HG03135 (cell line): Measurements from ENCODE around the gene KCNG4.
"Not testable (repeated sequence)": the region's sequence is repeated elsewhere in the genome, so short reads cannot be mapped to it uniquely, and the experiment has no call there.

Source experiments
- ATAC-seq: cut with Tn5 transposase; IDR thresholded peaks from one replicate; pipeline ENCODE4 v1.9.1; 2021; ENCODE audit warnings: mild to moderate bottlenecking, moderate library complexity; ENCODE audit not compliant: unreplicated experiment

The KCNG4 gene

DNA sequence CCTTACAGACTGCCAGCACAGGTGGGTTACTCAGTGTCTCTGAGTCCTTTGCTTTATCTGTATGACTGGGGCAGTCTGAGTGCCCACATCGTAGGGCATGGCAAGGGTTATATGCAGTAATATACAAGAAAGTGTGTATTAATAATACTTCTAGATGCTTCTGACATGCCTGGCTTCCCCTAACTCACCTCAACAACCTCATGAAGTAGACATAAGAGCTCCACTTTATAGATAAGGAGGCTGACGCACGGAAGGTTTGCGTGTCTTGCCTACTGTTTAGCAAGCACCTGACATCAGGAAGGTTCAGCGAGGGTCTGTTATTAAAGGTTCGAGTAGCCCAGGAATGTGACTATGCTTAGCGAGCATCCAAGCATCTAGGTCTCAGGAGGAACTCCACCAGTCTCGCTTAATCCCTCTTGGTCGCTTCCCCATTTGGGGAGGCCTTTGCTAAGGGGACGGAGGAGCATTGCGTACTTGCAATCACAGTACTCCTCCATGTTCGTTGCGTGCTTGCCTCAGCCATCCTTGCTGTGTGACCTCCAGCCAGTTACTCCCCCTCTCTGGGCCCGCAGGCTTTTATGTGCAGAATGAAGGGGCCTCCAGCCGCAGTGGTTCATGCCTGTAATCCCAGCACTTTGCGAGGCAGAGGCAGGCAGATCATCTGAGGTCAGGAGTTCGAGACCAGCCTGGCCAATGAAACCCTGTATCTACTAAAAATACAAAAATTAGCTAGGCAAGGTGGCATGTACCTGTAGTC lies 1.6 kb downstream of the KCNG4 start:
- ATAC-seq: no peak

DNA sequence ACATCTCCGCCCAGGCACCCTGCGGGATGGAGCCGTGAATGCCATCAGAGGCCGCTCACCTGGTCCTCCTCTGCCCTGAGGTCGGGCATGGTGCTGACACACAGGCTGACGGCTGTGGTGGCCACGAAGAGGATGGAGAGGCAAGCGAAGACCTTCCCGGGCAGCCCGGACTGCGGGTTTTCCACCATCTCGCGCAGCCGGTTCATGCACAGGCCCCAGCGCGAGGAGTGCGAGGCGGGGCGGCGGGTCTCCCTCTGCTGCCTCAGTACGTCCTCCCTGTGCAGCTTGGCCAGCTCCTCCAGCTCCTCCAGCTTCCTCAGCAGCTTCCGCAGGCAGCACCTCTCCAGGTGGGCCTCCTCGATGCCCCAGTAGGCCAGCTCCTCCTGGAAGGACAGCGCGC lies 3.1 kb downstream of the KCNG4 start:
- ATAC-seq: no peak

DNA sequence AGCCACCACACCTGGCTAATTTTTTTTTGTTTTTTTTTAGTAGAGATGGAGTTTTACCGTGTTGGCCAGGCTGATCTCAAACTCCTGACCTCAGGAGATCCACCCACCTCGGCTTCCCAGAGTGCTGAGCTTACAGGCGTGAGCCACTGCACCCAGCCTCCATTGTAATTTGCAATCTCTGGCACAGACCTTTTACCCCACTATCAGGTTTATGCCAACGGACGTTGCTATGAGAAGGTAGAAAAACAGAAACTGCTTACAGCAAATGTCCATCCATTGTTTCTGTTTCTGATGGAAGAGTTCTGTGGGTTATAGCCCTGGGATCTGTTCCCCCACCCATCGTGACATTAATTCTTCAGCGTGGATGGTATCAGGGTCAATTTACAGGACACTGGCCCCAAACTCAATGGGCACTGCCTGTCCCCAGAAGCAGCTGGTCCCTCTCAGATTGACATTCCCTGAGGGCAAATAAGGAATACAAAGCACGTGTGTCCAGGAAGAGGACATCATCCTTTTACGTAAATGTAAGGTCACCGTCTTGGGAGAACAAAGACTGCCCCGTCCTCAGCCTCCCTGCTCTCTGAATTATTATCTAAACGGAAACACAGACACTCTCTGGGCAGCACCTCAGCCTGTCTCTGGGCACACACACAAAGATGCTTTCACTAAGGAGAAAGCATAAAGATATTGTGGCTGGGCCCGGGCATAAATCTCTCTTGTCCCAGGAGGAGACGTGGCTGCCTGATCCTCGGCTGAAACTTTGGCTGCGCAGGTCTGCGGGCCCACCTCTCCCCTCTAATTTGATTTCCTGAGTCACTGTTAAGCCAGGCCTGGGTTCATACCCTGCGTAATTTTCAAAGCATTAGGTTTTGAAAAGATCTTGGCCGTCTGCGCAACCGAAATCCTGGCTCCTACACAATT lies 5.2 kb downstream of the KCNG4 start:
- ATAC-seq: no peak

DNA sequence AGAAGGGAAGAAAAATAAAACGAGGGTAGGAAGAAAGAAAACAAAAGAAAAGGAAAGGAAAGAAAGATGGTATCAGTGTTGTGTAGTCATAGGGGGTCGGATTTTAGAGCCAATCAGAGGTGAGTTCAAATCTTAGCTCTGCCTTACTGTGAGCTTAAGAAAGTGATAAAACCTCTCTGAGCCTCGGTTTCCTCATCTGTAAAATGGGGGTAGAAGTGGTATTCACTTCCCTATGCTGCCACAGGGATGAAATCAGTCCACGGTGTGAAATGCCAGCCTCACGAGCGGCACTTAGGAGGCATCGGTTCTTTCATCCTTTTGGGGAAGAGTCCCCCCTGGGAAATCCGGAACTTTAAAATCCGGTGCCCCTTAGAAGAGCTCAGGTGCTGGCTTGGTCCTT lies 6.1 kb downstream of the KCNG4 start:
- no peak for ATAC-seq

DNA sequence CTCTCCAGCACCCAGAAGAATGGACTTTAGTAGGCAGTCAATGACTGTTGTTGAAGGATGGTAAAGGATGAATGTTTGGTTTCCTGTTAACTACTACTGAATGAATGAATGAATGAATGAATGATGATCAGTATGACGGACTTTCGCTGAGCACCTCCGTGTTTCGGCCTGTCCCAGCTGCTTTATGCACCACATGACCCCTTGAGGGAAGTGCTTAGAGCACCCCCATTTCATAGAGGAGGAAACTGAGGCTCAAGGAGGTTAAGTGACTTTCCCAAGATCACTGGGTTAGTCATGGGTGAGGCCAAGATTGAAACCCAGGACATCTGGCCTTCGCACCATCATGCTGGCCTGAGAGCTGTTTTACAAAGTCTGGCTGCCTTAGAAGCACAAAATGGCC lies 6.8 kb downstream of the KCNG4 start:
- ATAC-seq: no peak

DNA sequence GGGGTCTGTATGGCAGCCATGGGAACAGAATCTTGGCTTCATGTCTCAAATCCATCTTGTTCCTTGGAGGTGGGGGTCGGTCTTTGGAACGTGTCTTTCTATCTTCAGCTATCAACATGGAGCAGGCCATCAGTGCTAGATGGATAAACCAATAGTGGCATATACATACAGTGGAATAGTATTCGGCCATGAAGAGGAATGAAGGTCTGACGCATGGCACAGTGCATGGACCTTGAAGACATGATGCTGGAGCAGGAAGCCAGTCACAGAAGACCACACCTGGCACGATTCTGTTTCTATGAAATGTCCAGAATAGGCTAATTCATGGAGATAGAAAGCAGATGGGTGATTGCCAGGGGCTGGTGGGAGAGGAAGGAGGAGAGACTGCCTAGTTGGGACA lies 7.8 kb downstream of the KCNG4 start:
- ATAC-seq: no peak

DNA sequence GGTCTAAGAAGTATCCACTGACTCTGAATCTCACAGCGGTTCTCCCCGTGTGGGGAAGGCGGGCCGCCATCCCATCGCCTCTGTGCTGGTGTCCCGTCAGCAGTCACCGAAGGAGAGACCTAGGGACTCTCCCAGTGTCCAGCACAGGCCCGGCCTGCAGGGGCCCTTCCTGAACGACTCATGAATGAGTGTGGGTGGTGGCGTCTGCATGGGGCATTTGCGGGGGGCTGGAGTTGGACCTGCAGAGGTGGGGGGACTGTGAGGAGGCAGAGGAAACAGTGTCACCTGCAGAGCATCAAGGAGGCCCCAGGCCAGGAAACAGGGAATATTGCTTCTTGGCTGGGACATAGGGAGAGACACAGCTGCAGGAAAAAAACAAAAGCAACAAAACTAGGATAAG lies 10.3 kb downstream of the KCNG4 start:
- ATAC-seq: no peak

DNA sequence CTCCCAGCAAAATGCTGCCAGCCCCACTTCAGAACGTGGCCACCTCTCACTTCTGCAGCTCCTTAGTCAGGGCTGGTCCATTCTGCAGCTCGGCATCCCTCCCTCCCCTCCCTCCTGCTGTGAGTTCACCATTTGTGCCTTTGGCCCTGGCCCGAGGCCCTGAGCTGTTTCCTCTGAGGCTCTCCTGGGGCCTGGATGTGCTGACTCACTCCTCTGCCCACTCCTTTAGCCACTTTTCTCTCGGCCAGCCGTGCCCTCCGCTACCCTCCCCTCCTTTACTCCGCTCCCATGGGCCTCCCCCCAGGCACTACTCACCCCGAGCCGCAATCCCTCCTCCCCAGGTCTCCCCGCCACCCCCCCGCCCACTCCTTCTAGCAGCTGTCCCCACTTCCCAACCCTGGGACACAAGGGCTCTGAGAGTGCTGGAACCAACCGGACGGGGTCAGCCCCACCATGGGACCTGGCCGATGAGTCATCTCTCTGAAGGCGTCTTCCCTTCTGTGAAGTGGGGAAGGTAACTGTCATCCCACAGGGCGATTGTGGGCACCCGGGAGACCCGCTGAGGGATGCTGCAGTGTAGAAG lies 11.5 kb downstream of the KCNG4 start:
- ATAC-seq: no peak

DNA sequence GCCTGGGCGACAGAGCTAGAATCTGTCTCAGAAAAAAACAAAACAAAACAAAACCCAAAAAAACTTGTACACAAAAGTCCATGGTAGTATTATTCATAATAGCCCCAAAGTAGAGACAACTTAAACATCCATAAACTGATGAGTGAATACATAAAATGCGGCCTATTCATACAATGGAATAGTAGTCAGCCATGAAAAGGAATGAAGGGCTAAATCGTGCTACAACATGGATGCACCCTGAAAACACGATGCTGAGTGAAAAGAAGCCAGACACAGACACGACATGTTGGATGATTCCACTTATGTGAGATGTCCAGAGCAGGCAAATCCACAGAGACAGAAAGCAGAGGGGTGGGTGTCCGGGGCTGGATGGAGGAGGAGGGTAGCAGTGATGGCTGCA lies 12.3 kb downstream of the KCNG4 start:
- ATAC-seq: no peak

DNA sequence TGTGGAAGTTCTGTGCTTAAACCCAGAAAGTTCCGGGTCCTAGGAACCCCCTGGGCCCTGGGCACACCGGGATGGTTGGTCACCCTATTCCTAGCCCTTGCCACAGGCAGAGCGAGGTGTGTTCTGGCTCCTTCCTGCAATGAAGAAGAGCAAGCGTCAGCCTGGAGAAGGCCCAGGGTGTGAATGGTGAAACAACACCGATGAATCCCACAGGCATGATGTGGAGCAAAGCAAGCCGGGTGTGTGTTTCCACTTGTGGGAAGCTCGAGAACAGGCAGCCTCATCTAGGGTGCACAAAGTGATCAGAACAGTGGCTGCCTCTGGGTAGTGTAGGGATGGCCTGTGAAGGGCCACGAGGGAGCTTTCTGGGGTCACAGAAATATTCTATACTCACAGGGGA lies 13.8 kb downstream of the KCNG4 start:
- no peak for ATAC-seq

DNA sequence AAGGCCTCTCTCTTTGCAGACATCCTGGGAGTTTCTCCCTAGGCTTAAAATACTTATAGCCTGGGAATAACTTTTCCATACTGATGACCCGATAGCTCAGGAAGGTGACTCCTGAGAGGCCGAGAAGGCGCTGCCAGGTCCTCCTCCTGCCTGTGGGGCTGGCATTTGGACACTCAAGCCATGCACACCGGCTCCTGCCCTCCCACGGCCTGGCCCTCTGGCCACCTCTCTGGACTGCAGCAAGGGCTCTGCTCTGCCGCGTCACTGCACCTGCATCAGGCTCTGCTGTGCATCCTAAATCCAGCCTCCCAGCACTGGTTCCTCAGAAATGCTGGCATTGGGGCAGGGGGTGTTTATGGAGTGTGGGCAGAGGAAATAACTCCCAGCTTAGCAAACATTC lies 14.2 kb downstream of the KCNG4 start:
- no peak for ATAC-seq

DNA sequence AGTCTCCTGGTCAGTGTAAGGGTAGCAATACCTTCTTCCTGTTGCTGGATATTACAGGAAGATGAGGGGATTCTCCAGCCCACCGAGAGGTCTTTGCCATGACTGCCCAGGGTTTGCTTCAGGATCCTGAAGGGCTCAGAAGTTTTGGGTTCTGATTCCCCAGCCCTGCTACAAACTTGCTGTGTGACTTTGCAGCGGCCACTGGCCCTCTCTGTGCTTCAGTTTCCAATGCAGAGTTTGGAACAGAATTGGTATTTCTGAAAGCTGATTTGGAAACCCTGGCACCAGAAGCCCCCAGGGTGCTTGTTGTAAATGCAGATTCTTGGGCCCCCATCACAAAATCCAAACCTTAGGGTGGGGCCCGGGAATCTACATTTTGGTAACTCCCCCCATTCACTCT lies 14.7 kb downstream of the KCNG4 start:
- no peak for ATAC-seq

DNA sequence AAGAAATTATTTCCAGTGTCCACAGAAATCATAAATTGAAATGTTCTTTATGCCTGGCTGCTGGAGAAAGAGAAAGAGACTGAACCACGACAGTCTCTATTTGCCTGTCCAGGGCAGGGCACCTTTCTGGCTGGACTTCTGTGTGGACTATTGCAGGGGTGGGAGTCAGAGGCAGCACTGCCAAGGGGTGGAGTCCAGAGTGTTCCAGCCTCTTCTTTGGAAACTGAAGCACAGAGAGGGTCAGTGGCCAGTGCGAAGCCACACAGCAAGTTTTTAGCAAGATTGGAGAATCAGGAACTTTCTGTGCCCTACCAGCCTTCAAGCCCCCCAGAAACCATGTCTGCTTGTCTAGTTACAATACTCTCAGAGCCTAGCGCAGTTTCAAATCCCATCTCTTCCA lies 15.3 kb downstream of the KCNG4 start:
- no peak for ATAC-seq

DNA sequence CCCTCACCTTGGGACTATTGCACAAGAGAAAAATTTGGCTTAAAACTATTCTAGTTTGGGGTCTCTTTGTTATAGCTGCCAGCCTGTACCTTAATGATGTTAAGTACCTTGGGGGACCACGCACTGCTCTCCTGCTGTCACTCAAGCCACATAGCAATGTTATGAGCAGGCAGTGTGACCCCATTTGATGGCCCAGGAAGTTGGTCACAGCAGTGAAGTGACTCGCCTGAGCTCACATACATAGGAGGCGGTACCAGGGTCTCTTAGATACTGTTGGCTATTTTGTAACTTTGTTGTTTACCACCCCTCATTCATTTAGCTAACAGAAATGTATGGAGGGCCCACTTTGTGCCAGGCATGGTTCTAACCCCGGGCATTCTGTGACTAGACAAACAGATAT lies 16.4 kb downstream of the KCNG4 start:
- ATAC-seq: no peak

DNA sequence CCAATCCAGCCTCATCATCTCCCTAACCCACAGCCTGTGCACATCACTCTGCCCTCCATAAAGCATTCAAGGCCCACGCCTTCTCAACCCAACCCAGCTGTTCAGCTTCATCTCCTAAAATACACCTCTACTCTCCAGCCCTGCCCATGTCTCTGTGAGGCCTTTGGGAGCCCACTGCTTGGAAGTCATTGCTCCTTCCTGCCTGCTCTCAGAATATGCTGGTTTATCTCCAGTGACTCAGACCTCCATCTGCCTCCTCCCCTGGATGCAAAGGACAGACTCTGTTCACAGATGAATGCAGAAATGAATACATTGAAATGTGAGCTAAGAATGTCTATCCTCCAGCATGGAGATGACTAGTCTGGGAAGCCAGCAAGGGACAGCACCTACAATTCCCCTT lies 19.0 kb downstream of the KCNG4 start:
- ATAC-seq: no peak

DNA sequence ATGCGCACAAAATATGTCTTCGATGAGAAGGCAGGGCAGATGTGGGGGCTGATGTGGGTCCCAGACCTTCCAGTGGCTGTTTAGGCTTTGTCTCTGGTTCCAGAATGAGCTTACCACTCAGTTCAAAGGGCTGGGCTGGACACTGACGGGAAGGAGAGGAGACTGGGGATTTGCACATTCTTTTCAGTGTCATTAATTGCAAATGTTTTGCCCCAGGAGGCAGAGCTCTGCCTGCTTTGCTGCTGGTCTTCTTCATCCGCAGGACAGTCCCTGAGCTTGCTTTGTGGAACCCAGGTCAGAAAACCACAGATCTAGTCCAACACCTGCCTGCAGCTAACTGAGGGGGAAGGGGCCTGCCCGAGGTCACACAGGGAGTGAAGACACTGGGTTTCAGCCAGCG lies 20.9 kb downstream of the KCNG4 start:
- no peak for ATAC-seq

DNA sequence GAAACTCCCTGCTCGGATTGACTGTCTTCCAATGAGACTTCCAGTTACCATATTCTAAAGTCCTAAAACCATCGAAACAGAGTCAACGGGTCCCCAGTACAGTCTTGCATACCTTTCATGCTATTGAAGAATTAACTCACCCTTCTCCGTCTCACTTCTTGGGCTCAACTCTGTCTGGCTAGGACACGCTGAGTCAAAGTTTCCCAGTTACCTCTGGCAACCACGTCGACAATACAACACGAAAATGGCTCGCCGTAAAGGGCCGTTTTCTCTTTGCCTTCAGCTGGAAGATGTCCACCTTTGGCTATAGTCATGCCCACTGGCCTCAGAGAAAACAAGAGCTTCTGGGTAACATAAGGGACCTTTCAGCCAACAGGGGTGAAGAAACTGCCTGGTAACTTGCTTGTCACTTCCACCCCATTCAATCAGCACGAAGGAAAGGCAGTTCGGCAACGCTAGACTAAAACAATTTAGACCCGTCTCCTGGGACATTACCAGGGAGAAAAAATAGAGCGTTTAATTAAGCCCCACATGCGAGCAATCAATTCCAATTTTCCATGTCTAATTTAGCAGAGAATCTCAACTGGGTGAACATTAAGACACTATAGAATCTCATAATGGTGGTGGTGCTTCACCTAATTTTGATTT lies 21.5 kb downstream of the KCNG4 start:
- no peak for ATAC-seq

DNA sequence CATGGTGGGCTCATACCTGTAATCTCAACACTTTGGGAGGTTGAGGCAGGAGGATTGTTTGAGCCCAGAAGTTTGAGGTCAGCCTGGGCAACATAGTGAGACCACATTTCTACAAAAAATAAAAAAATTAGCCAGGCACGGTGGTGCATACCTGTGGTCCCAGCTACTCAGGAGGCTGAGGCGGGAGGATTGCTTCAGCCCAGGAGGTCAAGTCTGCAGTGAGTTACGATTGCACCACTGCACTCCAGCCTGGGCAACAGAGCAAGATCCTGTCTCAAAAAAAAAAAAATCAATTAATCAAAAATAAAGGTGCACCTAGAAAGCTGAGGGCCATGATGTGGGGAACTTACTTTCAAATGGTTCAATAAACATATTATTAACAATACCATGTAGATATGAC lies 23.7 kb downstream of the KCNG4 start:
- ATAC-seq: not testable (repeated sequence)

DNA sequence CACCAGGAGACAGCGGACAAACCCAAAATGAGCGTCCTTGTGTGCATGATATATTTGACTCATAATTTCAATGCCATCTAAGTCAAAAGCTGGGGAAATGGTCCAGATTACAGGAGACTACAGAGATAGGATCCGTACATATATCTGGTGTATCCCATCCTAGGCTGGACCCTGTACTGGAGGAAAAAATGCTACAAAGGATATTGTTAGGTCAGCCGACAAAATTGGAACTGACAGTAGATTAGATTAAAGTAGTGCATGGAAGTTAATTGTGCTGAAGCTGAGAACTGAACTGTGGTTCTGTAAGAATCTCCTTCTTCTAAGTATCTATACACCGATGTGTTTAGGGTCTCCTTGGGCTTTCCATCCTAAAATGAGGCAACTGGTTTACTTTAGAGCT lies 24.3 kb downstream of the KCNG4 start:
- ATAC-seq: no peak

DNA sequence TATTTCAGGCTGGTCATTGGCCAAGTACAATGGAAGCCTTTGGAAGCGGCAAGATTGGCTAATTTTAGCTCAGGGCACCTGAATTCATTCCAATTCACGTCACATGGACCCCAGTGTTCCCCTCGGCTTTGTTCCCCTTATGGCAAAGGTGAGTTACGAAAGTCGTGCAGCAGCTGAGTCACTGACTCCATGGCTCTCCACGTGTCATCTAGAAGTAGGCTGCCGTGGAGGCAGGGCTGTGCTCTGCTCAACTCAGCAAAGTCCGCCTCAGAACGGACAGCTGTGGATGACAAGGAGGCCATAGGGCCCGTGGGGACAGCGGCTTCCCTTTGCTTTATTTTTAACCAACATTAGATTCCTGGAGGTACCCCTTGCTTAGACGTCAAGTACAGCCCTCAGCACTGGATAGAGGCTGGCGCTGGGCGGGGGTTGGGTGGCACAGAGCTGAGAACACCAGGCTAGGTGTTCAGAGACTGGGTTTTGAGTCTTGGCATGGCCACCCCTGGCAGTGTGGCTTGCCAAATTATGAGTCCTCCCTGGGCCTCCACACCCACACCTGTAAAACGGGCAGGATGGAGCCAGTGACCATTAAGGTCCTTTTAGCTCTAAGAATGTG lies 25.3 kb downstream of the KCNG4 start:
- ATAC-seq: no peak

DNA sequence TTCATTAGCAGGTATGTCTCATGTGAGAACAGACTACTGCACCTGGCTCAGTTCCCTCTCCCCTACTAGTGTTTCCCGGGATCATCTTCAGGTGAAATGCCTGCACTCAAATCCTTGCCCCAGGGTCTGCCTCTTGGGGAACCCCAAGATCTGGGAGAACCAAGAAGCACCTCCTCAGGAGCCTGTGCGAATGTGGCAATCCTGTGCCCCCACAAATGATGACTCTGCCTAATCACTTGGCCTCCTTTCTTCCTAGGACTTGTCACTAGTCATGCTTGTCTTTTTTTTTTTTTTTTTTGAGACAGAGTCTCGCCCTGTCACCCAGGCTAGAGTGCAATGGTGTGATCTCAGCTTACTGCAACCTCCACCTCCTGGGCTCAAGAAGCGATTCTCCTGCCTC lies 27.2 kb downstream of the KCNG4 start:
- ATAC-seq: no peak
